KG1 (cell line): ENCODE results near the gene PTGDR2.

Source experiments
- DNase-seq: peaks from one replicate; lab custom pipeline; 2025; lab: John Stamatoyannopoulos, UW

PTGDR2 gene

DNA sequence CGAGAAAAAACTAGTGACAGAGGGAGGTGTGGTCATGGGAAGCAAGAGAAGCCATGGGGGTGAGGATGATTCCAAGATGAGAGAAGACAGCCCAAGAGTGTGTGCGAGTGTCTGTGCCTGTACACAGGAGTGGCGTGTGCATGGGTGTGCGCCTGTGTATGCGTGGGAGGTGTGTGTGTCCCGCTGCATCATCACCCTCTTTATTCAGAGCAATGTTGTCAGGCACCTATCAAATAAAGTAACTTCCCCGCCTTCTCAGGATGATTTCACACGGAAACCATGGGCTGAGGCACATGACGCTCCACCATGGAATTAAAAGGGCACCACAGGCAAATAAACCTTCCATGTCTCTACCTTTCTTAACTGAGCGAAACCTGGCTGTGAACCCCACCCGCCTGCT lies 46.1 kb downstream of the PTGDR2 start:
- DNase-seq: no peak

DNA sequence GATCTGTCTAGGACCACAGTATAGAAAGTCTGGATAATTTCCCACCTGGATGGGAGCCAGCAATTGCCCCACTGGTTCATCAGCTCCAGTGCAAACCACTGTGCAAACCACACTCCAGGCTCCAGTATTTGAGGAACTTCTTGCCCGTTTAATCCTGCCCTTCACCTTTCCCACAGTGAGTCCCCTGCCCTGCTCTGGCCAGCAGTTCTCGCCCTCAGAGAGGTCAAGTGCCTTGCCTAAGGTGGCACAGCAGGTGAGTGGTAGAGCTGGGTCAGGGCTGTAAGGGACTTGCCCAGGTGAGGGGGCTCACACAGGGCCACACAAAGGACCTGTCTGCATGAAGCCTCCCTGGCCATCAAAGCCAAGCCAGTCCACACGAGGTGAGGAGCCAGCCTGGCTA lies 46.5 kb downstream of the PTGDR2 start:
- no peak for DNase-seq

DNA sequence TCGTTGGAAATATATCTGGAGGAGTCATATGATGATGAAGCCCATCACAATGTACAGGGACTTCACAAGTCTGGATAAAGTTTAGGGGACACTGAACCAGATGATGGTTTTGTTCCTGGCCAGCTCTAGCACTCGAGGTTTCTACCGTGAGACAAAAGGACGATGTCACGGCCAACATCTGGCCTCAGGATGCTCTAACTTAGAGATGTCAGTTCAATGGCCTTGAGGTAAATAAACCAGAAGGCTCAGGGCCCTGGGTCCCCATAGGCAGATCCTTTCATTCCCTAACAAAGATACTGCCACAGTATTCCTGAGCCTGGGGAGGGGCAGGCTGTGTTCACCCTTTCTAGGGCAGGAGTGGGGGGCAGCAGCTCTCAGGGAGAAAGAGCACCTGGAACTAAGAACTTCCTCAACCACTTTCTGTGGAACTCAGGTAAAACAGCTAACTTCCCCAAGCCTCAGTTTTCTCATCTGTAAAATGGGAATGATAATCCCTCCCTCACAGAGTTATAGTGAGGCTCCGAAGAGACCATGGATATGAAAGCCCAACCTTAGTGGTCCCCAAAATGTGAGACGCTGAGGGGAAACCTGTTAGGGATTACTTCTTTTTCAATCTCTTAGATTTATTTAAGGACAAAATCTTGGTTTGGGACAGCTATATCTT lies 52.3 kb downstream of the PTGDR2 start:
- no peak for DNase-seq

DNA sequence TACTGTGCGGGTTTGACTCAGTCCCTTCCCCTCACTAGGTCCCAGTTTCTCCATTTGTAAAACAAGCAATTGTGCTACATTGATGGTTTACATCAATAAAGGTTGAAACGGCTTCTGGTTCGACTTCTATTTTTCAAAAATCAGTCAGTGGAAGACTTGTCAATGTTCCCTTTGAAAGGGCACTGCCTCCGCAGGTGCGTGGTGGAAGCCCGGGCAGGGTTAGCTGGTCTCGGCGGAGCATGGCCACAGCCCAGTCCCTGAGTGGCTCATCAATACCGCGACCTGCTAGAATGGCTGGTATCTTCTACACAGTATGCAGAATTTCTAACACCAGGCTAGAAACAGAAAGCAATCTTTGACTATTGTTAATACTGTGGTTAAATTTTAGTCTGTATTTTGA lies 54.6 kb downstream of the PTGDR2 start:
- no peak for DNase-seq
